ENCODE results near the gene PDK1. TPM values are rescaled to one million over a fixed set of nuclear protein-coding genes. Genes with fewer than 3 reads are reported as not detected.
"Not testable (repeated sequence)": the region's sequence is repeated elsewhere in the genome, so short reads cannot be mapped to it uniquely, and the experiment has no call there.

Gene PDK1
- total RNA-seq, 1 donor from 2014 or later: 21.4 TPM

DNA sequence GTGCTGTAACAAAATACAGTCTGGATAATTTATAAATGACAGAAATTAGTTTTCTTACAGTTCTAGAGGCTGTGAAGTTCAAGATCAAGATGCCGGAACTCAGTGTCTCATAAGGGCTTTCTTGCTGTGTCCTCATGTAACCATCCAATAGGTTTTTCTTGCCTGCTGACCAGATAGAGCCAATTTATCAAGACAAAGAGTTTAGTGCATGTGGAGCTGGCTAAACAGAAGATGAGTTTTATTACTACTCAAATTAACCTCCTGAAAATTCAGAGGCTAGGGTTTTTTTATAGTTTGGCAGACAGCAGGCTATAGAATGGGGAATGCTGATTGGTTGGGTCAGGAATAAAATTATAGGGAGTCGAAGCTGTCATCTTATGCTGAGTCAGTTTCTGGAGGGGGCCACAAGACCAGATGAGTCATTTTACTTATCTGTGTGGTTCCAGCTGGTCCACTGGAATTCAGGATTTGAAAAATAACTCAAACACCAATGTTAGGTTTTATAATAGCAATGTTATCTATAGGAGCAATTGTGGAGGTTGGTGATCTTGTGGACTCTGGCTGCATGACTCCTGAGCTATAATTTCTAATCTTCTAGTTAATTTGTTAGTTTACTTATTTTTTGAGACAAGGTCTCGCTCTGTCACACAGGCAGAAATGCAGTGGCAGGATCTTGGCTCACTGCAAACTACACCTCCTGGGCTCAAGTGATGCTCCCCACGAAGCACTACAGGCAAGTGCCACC is 3.2 kb upstream of the PDK1 start:
- DNase-seq: no peak

- peak; percentile 4 for DNase-seq
These were observed 1.3 kb upstream of the PDK1 start for GRCh38 chr2:172554352-172555271.

DNA sequence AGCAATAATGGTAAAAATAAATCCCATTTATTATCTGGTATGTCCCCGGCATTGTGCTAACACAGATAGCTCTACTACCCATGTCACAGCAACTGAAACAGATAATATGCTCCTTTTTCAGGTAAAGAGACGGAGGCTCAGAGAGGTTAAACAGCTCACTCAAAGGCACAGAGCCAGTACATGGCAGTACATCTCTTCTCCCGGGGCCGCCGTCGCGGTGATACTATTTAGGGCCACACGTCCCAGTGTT is 693 bp upstream of the PDK1 start:
- no peak for DNase-seq

DNA sequence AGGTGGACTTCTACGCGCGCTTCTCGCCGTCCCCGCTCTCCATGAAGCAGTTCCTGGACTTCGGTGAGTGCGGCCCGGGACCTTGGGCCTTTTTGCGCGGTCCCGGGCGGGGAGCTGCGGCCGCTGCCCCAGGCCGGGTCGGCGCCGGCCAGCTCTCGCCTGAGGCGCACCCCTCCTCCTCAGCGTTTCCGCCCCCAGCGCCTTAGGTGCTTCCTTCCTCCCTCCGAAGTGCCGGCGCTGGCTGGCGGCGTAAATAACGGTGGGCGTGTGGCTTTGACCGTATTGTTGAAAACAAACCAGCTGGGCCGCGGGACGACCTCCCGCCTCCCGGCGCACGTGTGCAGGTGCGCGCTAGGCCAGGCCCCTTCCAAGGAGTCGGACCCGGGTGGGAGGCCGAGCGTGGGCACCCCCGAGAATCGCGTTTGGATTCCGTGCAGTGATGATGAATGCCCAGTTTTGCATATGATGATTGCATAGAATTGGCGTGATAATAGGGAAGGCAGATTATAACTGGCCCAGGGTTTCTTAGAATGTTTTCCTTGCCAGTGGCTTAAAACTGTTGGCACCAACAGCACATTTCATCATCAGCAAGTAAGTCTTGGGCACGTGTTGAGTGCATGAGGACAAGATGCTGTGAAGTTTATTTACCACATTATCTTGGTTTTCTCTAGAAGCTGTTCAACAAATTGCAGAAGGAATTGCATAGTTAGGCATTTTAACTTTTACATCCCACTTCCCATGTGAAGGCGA is 569 bp downstream of the PDK1 start:
- DNase-seq: peak; percentile 59

GRCh38 chr2:172558372-172558771 is 2.5 kb downstream of the PDK1 start:
- no peak for DNase-seq

GRCh38 chr2:172560721-172561120 is 4.8 kb downstream of the PDK1 start:
- DNase-seq: no peak

DNA sequence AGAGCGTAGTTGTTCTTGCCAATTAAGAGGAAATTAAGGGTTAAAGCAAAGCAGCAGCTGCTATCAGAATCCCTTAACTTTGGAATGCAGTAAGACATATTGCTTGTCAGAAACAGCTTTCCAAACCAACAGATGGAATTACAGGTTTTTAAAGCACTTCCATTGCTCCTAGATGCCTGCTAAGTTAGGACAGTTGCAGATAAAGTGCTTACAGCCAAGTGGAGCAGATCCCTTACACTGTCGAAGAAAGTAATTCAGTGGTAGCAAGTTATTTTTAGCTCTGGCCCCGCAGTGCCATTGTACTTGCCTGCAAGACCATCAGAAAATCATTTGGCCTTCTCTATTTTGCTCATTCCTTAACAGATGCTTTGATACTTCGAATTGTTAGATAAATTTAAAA is 5.4 kb downstream of the PDK1 start:
- DNase-seq: peak; percentile 61

DNA sequence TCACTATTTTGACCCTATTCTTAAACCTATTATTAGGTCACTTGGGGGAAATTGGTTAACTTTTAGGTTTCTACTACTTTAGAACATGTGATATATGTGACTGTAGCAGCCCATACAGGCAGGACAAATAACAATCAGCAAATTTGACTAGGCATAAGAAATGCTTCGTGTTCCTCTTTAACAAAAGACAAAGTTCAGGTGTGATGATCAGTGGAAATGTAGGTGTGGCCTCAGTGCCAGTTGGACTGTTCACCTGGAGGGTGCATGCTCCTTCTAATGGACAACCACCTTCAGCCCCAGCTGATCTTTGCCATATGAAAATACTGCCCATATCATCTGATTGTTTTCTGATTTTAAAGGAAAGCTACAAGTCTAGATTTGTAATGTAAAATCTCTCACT is 6.4 kb downstream of the PDK1 start:
- DNase-seq: no peak

DNA sequence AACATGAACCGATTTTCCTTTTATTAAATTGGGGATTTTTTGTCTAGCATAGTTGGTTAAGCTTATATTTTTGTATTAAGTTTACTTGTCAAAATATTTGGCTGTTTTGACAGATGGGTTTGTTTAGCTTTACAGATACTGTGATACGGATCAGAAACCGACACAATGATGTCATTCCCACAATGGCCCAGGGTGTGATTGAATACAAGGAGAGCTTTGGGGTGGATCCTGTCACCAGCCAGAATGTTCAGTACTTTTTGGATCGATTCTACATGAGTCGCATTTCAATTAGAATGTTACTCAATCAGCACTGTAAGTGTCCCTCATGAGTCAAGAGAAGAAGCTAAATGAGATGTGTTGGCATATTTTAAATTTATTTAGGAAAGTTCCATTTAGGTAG is 8.5 kb downstream of the PDK1 start:
- no peak for DNase-seq

GRCh38 chr2:172571245-172571644 is 15.4 kb downstream of the PDK1 start:
- no peak for DNase-seq

GRCh38 chr2:172572981-172573380 is 17.1 kb downstream of the PDK1 start:
- DNase-seq: no peak

DNA sequence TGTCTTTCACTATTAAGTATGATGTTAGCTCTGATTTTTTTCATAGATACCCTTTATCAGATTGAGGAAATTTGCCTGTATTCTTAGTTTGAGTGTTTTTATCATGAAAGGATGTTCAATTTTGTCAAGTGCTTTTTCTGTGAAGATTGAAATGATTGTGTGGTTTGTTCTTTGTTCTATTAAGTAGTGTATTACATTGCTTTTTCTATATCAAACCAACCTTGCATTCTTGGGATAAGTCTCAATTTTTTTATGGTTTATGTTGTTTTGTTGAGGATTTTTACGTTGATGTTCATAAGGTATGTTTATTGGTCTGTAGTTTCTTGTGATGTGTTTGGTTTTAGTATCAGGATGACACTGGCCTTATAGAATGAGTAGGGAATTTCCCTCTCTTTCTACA is 19.1 kb downstream of the PDK1 start:
- DNase-seq: no peak

GRCh38 chr2:172578054-172578453 is 22.2 kb downstream of the PDK1 start:
- no peak for DNase-seq

- DNase-seq: no peak
These were observed 23.1 kb downstream of the PDK1 start for GRCh38 chr2:172578860-172579512.

DNA sequence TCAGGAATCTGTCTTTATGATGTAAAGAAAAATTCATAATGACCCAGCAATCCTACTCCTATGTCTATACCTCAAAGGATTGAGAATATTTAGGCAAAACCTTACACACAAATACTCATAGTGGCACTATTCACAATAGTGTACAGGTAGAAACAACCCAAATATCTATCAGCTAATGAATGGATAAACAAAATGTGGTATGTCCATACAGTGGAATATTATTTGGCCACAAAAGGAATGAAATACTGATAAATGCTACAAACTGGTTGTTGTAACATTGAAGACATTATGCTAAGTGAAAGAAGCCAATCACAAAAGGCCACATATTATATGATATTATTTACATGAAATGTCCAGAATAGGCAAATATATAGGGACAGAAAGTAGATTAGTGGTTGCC is 24.7 kb downstream of the PDK1 start:
- no peak for DNase-seq

DNA sequence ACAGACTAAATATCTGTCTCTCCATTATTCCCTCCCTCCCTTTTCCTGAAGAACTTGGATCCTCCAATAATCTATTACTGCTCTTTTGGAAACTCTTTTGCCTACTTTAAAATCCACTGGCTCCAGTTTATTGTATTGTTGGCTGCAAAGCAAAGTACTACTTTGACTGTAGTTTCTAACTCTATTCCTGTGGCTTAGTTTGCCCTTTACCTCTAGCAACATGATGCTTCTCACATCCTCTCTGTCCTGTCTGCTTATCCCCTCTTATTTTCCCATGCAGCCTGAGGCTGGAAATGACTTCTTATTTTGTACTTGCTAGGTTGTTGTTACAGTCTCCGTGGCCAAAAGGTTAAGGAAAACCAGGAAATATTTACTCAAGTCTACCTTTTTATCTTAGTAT is 26.8 kb downstream of the PDK1 start:
- no peak for DNase-seq

DNA sequence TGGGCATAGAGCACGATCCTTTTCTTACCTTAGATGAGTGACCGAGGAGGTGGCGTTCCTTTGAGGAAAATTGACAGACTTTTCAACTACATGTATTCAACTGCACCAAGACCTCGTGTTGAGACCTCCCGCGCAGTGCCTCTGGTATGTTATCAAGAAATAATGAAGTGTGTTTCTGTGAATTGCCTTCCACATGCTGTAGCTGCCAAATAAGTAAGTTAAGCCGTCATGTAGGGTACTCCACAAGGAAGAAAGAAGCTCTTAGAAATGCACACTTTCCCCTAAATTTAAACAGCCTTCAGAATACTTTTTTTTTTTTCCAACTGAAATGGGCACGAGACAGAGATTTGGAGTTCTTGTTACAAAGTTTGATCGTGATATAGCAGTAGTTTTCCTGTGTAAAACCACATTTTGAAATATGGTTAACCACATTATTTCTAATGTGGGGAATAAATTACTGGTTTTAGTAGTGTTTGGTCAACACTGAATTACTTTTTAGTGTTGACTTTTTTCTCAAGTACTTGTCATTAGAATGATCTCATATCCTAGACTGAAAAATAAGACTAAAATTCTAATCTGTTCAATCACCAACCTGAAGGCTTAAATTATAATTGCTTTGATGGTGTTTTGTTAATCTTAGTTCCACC is 30.5 kb downstream of the PDK1 start:
- no peak for DNase-seq

DNA sequence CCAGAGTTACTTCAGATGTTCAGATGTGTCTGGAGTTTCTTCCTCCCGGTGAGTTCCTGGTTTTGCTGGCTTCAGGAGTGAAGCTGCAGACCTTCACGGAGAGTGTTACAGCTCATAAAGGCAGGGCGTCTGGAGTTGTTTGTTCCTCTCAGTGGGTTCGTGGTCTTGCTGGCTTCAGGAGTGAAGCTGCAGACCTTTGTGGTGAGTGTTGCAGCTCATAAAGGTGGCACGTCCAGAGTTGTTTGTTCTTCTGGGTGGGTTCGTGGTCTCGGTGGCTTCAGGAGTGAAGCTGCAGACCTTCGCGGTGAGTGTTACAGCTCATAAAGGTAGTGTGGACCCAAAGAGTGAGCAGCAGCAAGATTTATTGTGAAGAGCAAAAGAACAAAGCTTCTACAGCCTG is 31.3 kb downstream of the PDK1 start:
- DNase-seq: not testable (repeated sequence)

DNA sequence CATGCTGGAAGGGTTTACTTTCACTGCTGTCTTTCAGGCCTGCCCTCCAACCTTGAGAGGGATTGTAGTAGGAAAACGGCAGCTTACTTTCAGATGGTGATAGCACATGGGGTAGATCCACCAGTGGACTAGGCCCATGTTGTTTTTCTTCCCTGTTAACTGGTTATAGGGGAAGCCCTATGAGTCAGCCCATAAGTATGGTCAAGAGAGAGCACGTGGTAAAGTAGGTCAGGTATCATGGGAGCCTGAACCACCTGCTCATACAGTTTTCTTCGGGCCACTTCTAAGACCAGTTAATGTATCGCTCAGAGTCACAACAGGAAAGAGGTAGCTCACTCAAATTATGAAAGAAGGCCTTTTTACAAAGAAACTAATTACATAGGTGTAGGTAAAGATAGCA is 33.0 kb downstream of the PDK1 start:
- DNase-seq: no peak

DNA sequence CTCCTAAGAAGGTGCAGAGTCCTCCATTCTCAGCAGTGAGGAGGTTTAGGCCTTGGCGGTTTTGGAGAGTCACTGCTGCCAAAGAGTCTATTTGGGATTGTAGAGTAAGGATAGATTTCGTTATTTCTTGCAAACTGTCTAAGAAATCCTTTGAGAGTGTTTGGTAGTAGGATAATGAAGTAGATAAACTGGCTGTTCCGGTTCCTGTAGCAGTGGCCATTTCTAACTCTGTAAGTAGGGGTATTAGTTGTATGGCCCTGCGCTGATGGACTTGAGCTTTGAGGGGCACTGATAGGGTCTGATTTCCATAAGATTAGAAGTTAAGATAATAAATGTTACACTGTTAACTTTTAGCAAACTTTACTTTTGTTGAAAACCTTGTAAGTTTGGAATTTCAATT is 35.5 kb downstream of the PDK1 start:
- not testable (repeated sequence) for DNase-seq

DNA sequence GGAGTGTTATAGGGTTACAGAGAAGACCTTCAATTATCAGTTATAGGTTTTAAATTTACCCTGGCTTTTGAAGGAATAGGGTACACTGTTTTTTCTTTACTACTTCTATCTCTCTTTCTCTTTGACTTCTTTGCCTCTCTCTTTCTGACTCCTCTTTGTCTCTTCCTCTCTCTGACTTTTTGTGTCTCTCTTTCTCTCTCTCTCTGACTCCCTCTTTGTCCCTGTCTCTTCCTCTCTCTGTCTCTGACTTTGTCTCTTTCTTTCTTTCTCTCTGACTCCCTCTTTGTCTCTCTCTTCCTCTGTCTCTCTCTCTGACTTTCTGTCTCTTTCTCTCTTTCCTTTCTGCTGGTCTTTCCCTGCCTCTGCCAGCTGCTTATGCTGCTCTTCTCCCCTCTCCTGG is 36.3 kb downstream of the PDK1 start:
- not testable (repeated sequence) for DNase-seq

DNA sequence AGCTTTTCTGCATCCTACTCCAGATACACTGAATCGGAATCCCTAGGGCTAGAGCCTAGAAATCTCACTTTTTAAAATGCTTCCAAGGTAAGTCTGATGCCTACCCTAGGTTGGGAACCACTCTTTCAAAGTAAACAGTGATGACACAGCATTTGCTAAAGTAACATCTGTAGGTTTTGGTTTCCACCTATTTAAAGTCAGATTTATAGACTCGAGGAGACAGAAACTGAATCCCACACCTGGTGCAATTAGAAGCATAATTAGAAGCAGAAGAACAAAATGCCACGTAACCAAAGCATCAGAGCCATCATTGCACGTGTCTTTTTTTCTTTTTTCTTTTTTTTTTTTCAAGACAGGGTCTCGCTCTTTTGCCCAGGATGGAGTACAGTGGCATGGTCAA is 40.9 kb downstream of the PDK1 start:
- DNase-seq: no peak

Measured in tongue (tissue), 2 donors.